BE2C (cell line): ENCODE results near the gene SLC35B1.

Experiments
- DNase-seq: peaks from one replicate; pipeline ENCODE4 v3.0.0-alpha.2; 2020
- H3K27me3 ChIP-seq: fragments of 250-450 bp; sonication (Bioruptor Pico); 2 replicates; pipeline ENCODE4 v1.5.1; 2020; ENCODE audit warnings: mild to moderate bottlenecking
- H3K36me3 ChIP-seq: fragments of 250-450 bp; sonication (Bioruptor Pico); 2 replicates; pipeline ENCODE4 v1.5.1; 2020; ENCODE audit warnings: mild to moderate bottlenecking
- H3K4me1 ChIP-seq: fragments of 250-450 bp; sonication (Bioruptor Pico); 2 replicates; pipeline ENCODE4 v1.5.1; 2020
- H3K4me3 ChIP-seq: 2 replicates; pipeline ENCODE4 v1.5.1; 2011; ENCODE audit warnings: low read depth, low read length
- H3K9me3 ChIP-seq: fragments of 250-450 bp; sonication (Bioruptor Pico); 2 replicates; pipeline ENCODE4 v1.5.1; 2020
- CTCF ChIP-seq: IDR thresholded peaks from 2 replicates; pipeline ENCODE4 v1.5.1; 2012; ENCODE audit warnings: mild to moderate bottlenecking, low read depth, low read length

The SLC35B1 gene

GRCh38 chr17:49698005-49698404, 9.8 kb downstream of the SLC35B1 start:
- no peak for DNase-seq
- Histone ChIP-seq H3K27me3 (peaks cover 6% of the 10 kb centered on the region), H3K4me1 (no peaks in the 10 kb centered on the region)

GRCh38 chr17:49696233-49696761, 11.5 kb downstream of the SLC35B1 start:
- no peaks in the 10 kb centered on the region for H3K4me1 ChIP-seq
- H3K9me3 ChIP-seq = no peaks in the 10 kb centered on the region
- H3K36me3 ChIP-seq = peaks cover 10% of the 10 kb centered on the region
- no peak for DNase-seq
- no peak overlapping the region for H3K4me3 ChIP-seq
- no peak for TF ChIP-seq CTCF
- H3K27me3 ChIP-seq = peaks cover 13% of the 10 kb centered on the region

More at GRCh38 chr17:49698005-49698404, 9.8 kb downstream of the SLC35B1 start:
- Histone ChIP-seq H3K36me3 (peaks cover 25% of the 10 kb centered on the region), H3K9me3 (no peaks in the 10 kb centered on the region), H3K4me3 (no peak overlapping the region)
- no peak for TF ChIP-seq CTCF

- Histone ChIP-seq H3K4me3 (no peak overlapping the region), H3K36me3 (peaks cover 5% of the 10 kb centered on the region), H3K4me1 (no peaks in the 10 kb centered on the region), H3K9me3 (no peaks in the 10 kb centered on the region), H3K27me3 (peaks cover 16% of the 10 kb centered on the region)
- no peak for TF ChIP-seq CTCF
- no peak for DNase-seq
Observed at GRCh38 chr17:49695698-49696232, 12.0 kb downstream of the SLC35B1 start.

GRCh38 chr17:49694847-49695697, 12.7 kb downstream of the SLC35B1 start:
- Histone ChIP-seq H3K4me1 (no peaks in the 10 kb centered on the region), H3K9me3 (no peaks in the 10 kb centered on the region), H3K27me3 (peaks cover 16% of the 10 kb centered on the region), H3K4me3 (no peak overlapping the region), H3K36me3 (no peaks in the 10 kb centered on the region)
- peak; percentile 93 for TF ChIP-seq CTCF
- DNase-seq = peak; percentile 58

- H3K4me1 ChIP-seq = no peaks in the 10 kb centered on the region
- no peak overlapping the region for H3K4me3 ChIP-seq
- no peaks in the 10 kb centered on the region for H3K36me3 ChIP-seq
- TF ChIP-seq CTCF = no peak
- DNase-seq = no peak
- H3K27me3 ChIP-seq = peaks cover 16% of the 10 kb centered on the region
- H3K9me3 ChIP-seq = no peaks in the 10 kb centered on the region
Observed at GRCh38 chr17:49692751-49693150, 15.0 kb downstream of the SLC35B1 start.
